Astrocyte (in vitro differentiated cells and primary cell): Measurements from ENCODE around the gene LRRC10. TPM values are rescaled to one million over a fixed set of nuclear protein-coding genes. Genes with fewer than 3 reads are reported as not detected.

Experiments used
- DNase-seq: peaks from one replicate; pipeline ENCODE4 v3.0.0-alpha.2; 2010; ENCODE audit warnings: low read depth
- FAIRE-seq: peaks from 2 replicates; lab custom pipeline; 2011; peaks lifted over from hg19 to GRCh38; lab: Jason Lieb, UNC
- H2AFZ ChIP-seq: 2 replicates; pipeline ENCODE4 v1.6.0; 2012; ENCODE audit warnings: low read depth, low read length, inconsistent platforms
- H3K27ac ChIP-seq: 2 replicates; pipeline ENCODE4 v1.5.1; 2011; ENCODE audit warnings: low read depth, low read length, inconsistent platforms
- H3K27me3 ChIP-seq: 2 replicates; pipeline ENCODE4 v1.6.0; 2011; ENCODE audit warnings: low read length, inconsistent platforms; ENCODE audit not compliant: insufficient read depth
- H3K36me3 ChIP-seq: 2 replicates; pipeline ENCODE4 v1.5.1; 2011; ENCODE audit warnings: low read length, inconsistent platforms; ENCODE audit not compliant: insufficient read depth
- H3K4me1 ChIP-seq: 2 replicates; pipeline ENCODE4 v1.5.1; 2011; ENCODE audit warnings: low read length, inconsistent platforms; ENCODE audit not compliant: insufficient read depth
- H3K4me2 ChIP-seq: 2 replicates; pipeline ENCODE4 v1.6.0; 2012; ENCODE audit warnings: low read length, inconsistent platforms
- H3K4me3 ChIP-seq: 2 replicates; pipeline ENCODE4 v1.5.1; 2011; ENCODE audit warnings: low read depth, mild to moderate bottlenecking, low read length, inconsistent platforms; ENCODE audit not compliant: insufficient read depth
- H3K79me2 ChIP-seq: 2 replicates; pipeline ENCODE4 v1.6.0; 2012; ENCODE audit warnings: mild to moderate bottlenecking, low read length, inconsistent platforms; ENCODE audit not compliant: insufficient read depth
- H3K9ac ChIP-seq: 2 replicates; pipeline ENCODE4 v1.6.0; 2012; ENCODE audit warnings: mild to moderate bottlenecking, low read length, inconsistent platforms
- H3K9me3 ChIP-seq: 2 replicates; pipeline ENCODE4 v1.5.1; 2012; ENCODE audit warnings: low read depth, mild to moderate bottlenecking, low read length, inconsistent platforms; ENCODE audit not compliant: insufficient read depth
- H4K20me1 ChIP-seq: 2 replicates; pipeline ENCODE4 v1.6.0; 2012; ENCODE audit warnings: low read length, inconsistent platforms; ENCODE audit not compliant: insufficient read depth
- H3K27ac Mint-ChIP-seq: one replicate; pipeline ENCODE4 v1.8.0; 2021; ENCODE audit warnings: mild to moderate bottlenecking, mixed read lengths; ENCODE audit not compliant: unreplicated experiment
- H3K27me3 Mint-ChIP-seq: one replicate; pipeline ENCODE4 v1.8.0; 2021; ENCODE audit warnings: low read depth, mixed read lengths; ENCODE audit not compliant: unreplicated experiment
- H3K36me3 Mint-ChIP-seq: one replicate; pipeline ENCODE4 v1.8.0; 2021; ENCODE audit warnings: low read depth, mixed read lengths; ENCODE audit not compliant: unreplicated experiment
- H3K4me1 Mint-ChIP-seq: one replicate; pipeline ENCODE4 v1.8.0; 2021; ENCODE audit warnings: low read depth, mixed read lengths; ENCODE audit not compliant: unreplicated experiment
- H3K4me3 Mint-ChIP-seq: one replicate; pipeline ENCODE4 v1.8.0; 2021; ENCODE audit warnings: mild to moderate bottlenecking, moderate library complexity, mixed read lengths; ENCODE audit not compliant: unreplicated experiment
- H3K9me3 Mint-ChIP-seq: one replicate; pipeline ENCODE4 v1.8.0; 2021; ENCODE audit warnings: mild to moderate bottlenecking, mixed read lengths; ENCODE audit not compliant: unreplicated experiment
- EZH2 ChIP-seq: IDR thresholded peaks from 2 replicates; pipeline ENCODE4 v1.6.1; 2012; ENCODE audit warnings: mild to moderate bottlenecking, low read length, inconsistent platforms; ENCODE audit not compliant: insufficient read depth
- total RNA-seq: library from RNA; stranded (reverse); gene quantifications from 2 replicates; pipeline ENCODE4 v1.2.1, GENCODE V29; 2021
- TF ChIP-seq, protein P1 (sequence below): IDR thresholded peaks from 2 replicates; pipeline ENCODE4 v1.5.1; 2011; ENCODE audit warnings: low read depth, mild to moderate bottlenecking, inconsistent platforms, low read length, moderate library complexity; ENCODE audit not compliant: insufficient read depth

LRRC10 gene
- total RNA-seq, 1 donor from 2014 or later, result not detected

GRCh38 chr12:69621551-69621950 lies 10.8 kb upstream of the LRRC10 start:
- no peak overlapping the region for H3K27ac Mint-ChIP-seq
- Histone ChIP-seq H3K79me2 (no peaks in the 10 kb centered on the region), H3K4me2 (no peak overlapping the region), H3K27me3 (peaks cover 3% of the 10 kb centered on the region), H2AFZ (no peak overlapping the region), H3K4me1 (no peaks in the 10 kb centered on the region), H3K36me3 (no peaks in the 10 kb centered on the region), H3K4me3 (no peak overlapping the region), H3K27ac (no peak overlapping the region), H3K9ac (no peak overlapping the region), H3K9me3 (no peaks in the 10 kb centered on the region), H4K20me1 (no peaks in the 10 kb centered on the region)
- peaks cover 5% of the 10 kb centered on the region for H3K9me3 Mint-ChIP-seq
- no peak for DNase-seq
- no peak overlapping the region for H3K4me3 Mint-ChIP-seq
- no peaks in the 10 kb centered on the region for H3K4me1 Mint-ChIP-seq
- TF ChIP-seq, protein P1, sequence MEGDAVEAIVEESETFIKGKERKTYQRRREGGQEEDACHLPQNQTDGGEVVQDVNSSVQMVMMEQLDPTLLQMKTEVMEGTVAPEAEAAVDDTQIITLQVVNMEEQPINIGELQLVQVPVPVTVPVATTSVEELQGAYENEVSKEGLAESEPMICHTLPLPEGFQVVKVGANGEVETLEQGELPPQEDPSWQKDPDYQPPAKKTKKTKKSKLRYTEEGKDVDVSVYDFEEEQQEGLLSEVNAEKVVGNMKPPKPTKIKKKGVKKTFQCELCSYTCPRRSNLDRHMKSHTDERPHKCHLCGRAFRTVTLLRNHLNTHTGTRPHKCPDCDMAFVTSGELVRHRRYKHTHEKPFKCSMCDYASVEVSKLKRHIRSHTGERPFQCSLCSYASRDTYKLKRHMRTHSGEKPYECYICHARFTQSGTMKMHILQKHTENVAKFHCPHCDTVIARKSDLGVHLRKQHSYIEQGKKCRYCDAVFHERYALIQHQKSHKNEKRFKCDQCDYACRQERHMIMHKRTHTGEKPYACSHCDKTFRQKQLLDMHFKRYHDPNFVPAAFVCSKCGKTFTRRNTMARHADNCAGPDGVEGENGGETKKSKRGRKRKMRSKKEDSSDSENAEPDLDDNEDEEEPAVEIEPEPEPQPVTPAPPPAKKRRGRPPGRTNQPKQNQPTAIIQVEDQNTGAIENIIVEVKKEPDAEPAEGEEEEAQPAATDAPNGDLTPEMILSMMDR, result no peak
- H3K27me3 Mint-ChIP-seq, result peaks cover 5% of the 10 kb centered on the region
- no peaks in the 10 kb centered on the region for H3K36me3 Mint-ChIP-seq
- FAIRE-seq, result no peak

GRCh38 chr12:69620921-69621320 lies 10.2 kb upstream of the LRRC10 start:
- Histone ChIP-seq H3K27ac (no peak overlapping the region), H3K4me1 (no peaks in the 10 kb centered on the region), H3K36me3 (no peaks in the 10 kb centered on the region), H3K79me2 (no peaks in the 10 kb centered on the region), H3K9me3 (no peaks in the 10 kb centered on the region), H3K9ac (no peak overlapping the region), H2AFZ (no peak overlapping the region), H3K4me3 (no peak overlapping the region), H4K20me1 (no peaks in the 10 kb centered on the region), H3K27me3 (peaks cover 3% of the 10 kb centered on the region), H3K4me2 (no peak overlapping the region)
- no peaks in the 10 kb centered on the region for H3K36me3 Mint-ChIP-seq
- TF ChIP-seq EZH2, result no peak
- TF ChIP-seq, protein P1, result no peak
- H3K4me1 Mint-ChIP-seq, result no peaks in the 10 kb centered on the region
- peaks cover 5% of the 10 kb centered on the region for H3K27me3 Mint-ChIP-seq
- DNase-seq (no peak), FAIRE-seq (no peak)
- H3K4me3 Mint-ChIP-seq, result no peak overlapping the region
- peaks cover 5% of the 10 kb centered on the region for H3K9me3 Mint-ChIP-seq
- no peak overlapping the region for H3K27ac Mint-ChIP-seq

- DNase-seq (no peak), FAIRE-seq (no peak)
- peaks cover 5% of the 10 kb centered on the region for H3K27me3 Mint-ChIP-seq
- TF ChIP-seq, protein P1, result no peak
- no peak for TF ChIP-seq EZH2
- no peak overlapping the region for H3K27ac Mint-ChIP-seq
- H2AFZ ChIP-seq, result no peak overlapping the region
- no peak overlapping the region for H3K4me3 ChIP-seq
- no peak overlapping the region for H3K9ac ChIP-seq
- no peaks in the 10 kb centered on the region for H3K27me3 ChIP-seq
- H3K36me3 Mint-ChIP-seq, result no peaks in the 10 kb centered on the region
- H3K79me2 ChIP-seq, result no peaks in the 10 kb centered on the region
- no peaks in the 10 kb centered on the region for H3K4me1 ChIP-seq
- no peaks in the 10 kb centered on the region for H3K4me1 Mint-ChIP-seq
- no peak overlapping the region for H3K27ac ChIP-seq
- H3K9me3 Mint-ChIP-seq, result peaks cover 9% of the 10 kb centered on the region
- H4K20me1 ChIP-seq, result no peaks in the 10 kb centered on the region
- H3K9me3 ChIP-seq, result no peaks in the 10 kb centered on the region
- no peak overlapping the region for H3K4me2 ChIP-seq
- H3K36me3 ChIP-seq, result no peaks in the 10 kb centered on the region
- H3K4me3 Mint-ChIP-seq, result no peak overlapping the region
Observed at GRCh38 chr12:69620077-69620476, 9.4 kb upstream of the LRRC10 start.
